Measurements from ENCODE around the gene PCSK1N.

DNA sequence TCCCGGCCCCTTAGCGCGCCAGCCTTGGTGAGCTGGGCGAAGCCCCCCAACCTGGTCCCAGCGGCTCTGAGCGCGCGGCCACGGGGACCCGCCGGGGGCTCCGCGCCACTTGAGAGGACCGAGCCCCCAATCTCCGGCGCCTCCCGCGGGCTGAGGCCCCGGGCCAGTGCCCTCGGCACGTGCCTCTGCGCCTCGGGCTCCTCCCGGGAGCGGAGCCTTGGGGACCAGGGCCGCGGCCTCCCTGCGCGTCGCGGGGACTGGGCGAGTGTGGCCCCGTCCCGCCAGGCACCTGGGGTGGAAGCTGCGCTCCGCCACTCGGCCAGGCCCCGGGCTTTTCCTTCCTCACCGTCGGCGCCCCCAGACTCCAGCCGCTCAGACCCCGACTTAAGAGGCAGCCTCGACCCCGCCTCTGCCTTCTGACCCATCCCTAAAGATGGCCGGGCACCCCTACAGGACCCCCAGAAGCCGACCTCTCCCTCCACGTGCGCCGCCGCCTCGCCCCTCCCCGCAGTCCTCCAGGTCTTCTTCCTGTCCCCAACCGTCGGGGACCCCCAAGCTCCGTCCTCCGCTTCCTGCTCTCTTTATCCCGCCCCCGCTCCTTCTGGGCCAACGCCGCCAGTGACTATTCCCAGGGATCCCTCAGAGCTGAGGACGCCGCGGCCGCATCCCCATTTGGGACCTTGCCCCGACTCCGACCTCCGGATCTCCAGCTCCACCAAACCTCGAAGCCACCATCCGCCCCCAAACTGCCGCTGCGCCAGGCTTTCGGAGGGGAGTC, 8.3 kb downstream of the PCSK1N start:
- TF ChIP-seq, protein P1, sequence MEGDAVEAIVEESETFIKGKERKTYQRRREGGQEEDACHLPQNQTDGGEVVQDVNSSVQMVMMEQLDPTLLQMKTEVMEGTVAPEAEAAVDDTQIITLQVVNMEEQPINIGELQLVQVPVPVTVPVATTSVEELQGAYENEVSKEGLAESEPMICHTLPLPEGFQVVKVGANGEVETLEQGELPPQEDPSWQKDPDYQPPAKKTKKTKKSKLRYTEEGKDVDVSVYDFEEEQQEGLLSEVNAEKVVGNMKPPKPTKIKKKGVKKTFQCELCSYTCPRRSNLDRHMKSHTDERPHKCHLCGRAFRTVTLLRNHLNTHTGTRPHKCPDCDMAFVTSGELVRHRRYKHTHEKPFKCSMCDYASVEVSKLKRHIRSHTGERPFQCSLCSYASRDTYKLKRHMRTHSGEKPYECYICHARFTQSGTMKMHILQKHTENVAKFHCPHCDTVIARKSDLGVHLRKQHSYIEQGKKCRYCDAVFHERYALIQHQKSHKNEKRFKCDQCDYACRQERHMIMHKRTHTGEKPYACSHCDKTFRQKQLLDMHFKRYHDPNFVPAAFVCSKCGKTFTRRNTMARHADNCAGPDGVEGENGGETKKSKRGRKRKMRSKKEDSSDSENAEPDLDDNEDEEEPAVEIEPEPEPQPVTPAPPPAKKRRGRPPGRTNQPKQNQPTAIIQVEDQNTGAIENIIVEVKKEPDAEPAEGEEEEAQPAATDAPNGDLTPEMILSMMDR (conservative IDR thresholded peaks at IDR 0.05; ENCODE audit: low read length): no peak
- no peak for TF ChIP-seq EZH2phosphoT487 (IDR thresholded peaks at IDR 0.05; ENCODE audit: borderline replicate concordance, low read depth, low read length)
